ENCODE data around the gene LILRB3.

DNA sequence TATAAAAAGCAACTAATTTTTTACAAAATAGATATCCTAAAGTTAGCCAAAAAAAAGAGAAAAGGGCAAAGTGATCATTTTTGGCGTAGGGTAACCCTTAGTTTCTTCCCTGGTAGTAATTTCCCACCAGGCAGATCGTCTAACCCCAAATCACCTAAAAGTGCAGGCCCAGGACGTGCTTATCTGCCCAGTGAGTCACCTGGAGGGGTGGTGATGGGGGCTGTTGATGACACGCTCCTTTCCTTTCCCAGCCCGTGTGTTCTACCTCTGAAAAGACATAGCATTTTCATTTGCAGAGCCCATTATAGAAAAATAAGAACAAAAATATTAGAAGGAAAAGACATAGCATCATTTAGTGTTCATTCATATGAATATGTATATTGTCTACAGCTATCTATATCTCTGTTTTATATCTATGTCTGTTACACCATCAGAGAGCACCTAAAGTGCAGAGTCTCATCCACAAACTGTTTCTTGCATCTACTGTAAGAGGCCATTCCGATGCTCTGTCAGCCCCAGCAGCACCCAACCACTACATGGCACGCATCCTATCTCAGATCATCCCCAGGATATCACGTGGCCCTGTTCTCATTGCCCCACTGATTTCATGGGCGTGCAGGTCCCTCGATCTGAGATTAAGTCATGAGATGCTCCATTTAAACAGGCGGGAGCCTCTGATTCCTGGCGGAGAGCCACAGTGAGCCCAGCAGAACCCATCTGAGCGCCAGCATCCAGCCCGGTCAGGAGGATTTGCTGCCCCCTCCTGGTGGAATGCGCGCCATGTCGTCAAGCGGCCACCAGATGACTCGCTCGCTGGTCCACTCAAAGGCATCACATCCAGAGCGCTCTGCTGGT lies 8.5 kb upstream of the LILRB3 start:
- TF ChIP-seq, protein P1, sequence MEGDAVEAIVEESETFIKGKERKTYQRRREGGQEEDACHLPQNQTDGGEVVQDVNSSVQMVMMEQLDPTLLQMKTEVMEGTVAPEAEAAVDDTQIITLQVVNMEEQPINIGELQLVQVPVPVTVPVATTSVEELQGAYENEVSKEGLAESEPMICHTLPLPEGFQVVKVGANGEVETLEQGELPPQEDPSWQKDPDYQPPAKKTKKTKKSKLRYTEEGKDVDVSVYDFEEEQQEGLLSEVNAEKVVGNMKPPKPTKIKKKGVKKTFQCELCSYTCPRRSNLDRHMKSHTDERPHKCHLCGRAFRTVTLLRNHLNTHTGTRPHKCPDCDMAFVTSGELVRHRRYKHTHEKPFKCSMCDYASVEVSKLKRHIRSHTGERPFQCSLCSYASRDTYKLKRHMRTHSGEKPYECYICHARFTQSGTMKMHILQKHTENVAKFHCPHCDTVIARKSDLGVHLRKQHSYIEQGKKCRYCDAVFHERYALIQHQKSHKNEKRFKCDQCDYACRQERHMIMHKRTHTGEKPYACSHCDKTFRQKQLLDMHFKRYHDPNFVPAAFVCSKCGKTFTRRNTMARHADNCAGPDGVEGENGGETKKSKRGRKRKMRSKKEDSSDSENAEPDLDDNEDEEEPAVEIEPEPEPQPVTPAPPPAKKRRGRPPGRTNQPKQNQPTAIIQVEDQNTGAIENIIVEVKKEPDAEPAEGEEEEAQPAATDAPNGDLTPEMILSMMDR (IDR thresholded peaks at IDR 0.05), result peak; percentile 75 to 89
- TF ChIP-seq POLR2AphosphoS5 (IDR thresholded peaks at IDR 0.05), result no peak
- TF ChIP-seq EP300 (IDR thresholded peaks at IDR 0.05), result no peak

Data from suprapubic skin (tissue), 4 donors.